Psoas muscle (tissue), 8 donors: Measurements from ENCODE around the gene RAB3IL1. TPM values are rescaled to one million over a fixed set of nuclear protein-coding genes. Genes with fewer than 3 reads are reported as not detected.

ENCODE experiments used
- ATAC-seq, 4 donors: fragments of 200-7000 bp; cut with Tn5 transposase; one replicate each; pipeline ENCODE4 v1.9.1; 2020; ENCODE audit warnings: moderate library complexity in 3 of 4, mild to moderate bottlenecking in 2 of 4
- DNase-seq, 2 donors: peaks; one replicate each; pipeline ENCODE4 v3.0.0-alpha.2; 2020
- H3K27ac ChIP-seq: fragments of 200-600 bp; one replicate; pipeline ENCODE4 v1.8.0; 2022
- H3K27me3 ChIP-seq, 3 donors: fragments of 200-600 bp in 1 of 3; one replicate each; pipeline versions ENCODE4 v1.6.1 to v1.8.0; 2013 to 2022; ENCODE audit warnings: low read length in 2 of 3, mild to moderate bottlenecking in 2 of 3, moderate library complexity in 1 of 3; ENCODE audit not compliant: insufficient read depth in 3 of 3
- H3K36me3 ChIP-seq, 2 donors: fragments of 200-600 bp in 1 of 2; one replicate each; pipeline versions ENCODE4 v1.6.1 to v1.8.0; 2013 to 2022; ENCODE audit warnings: low read depth in 1 of 2, mild to moderate bottlenecking in 1 of 2, moderate library complexity in 1 of 2; ENCODE audit not compliant: insufficient read depth in 1 of 2
- H3K4me1 ChIP-seq: fragments of 200-600 bp; one replicate; pipeline ENCODE4 v1.8.0; 2022
- H3K4me3 ChIP-seq: fragments of 200-600 bp; one replicate; pipeline ENCODE4 v1.8.0; 2022; ENCODE audit warnings: mild to moderate bottlenecking
- H3K9me3 ChIP-seq: fragments of 200-600 bp; one replicate; pipeline ENCODE4 v1.8.0; 2022
- CTCF ChIP-seq: fragments of 200-600 bp; IDR thresholded peaks from one replicate; pipeline ENCODE4 v1.8.0; 2022; ENCODE audit warnings: antibody characterized with exemption
- WGBS, 3 donors: extraction: QIAGEN DNeasy Blood & Tissue Kit; methylation state at CpG; one replicate each; pipeline versions ENCODE4 v1.1.6 to v1.1.7; 2013; 5-methylcytosine and 5-hydroxymethylcytosine counted together
- intact Hi-C, 2 donors: fragments of 100-400 bp; cut with DNase I; formaldehyde crosslinking; loops; one replicate each; pipeline versions ENCODE4 v1.11.0 to v1.14.2; 2022
- polyA plus RNA-seq, 3 donors: library from polyadenylated mRNA; stranded (reverse); fragments of 200-250 nt; gene quantifications; one replicate each; pipeline ENCODE4 v1.2.3, GENCODE V29; 2013
- total RNA-seq, 4 donors: library from RNA; stranded (reverse); fragmentation: NEBNext Ultra II Directional in 2 of 4; extraction: Animal tissue kit (Norgen Biotek cat#: 25700) in 2 of 4; gene quantifications; one replicate each; pipeline versions ENCODE4 v1.2.1 to v1.2.4, GENCODE V29; 2021 to 2023
- donor health status: healthy with polysubstance abuse.
- donor health status: DM: no; HTN: no; CAD: no; lungs with moderate emphysema.
- donor health status: Bipolar disorder and iron deficiency.
- donor health status: healthy.
- donor health status: DM: yes; HTN: yes; CAD: no.
- donor health status: DM: no; HTN: no; CAD: no.
- donor health status: DM: no; HTN: no; CAD: no.
- donor health status: DM: yes; HTN: yes; CAD: no.

RAB3IL1 gene
- total and polyA plus RNA-seq, 7 donors: 1.7 to 5.9 (median 4.9) TPM

- ATAC-seq (peak in 2 of 4 donors; percentile 18 to 32), DNase-seq (no peak)
- peaks cover 0 to 12% (median 0%) of the 10 kb centered on the region in 3 donors for H3K27me3 ChIP-seq
- H3K9me3 ChIP-seq: no peaks in the 10 kb centered on the region
- intact Hi-C loops: no loop called here
- no peak overlapping the region for H3K4me3 ChIP-seq
- no peaks in the 10 kb centered on the region for H3K4me1 ChIP-seq
- 39 to 59% (median 44%) methylated on average over 24 of the region's 24 CpGs for WGBS, 3 donors
- no peak overlapping the region for H3K27ac ChIP-seq
- no peak for TF ChIP-seq CTCF
- no peaks in the 10 kb centered on the region for H3K36me3 ChIP-seq
These were observed 66.1 kb downstream of the RAB3IL1 start for GRCh38 chr11:61851113-61851899.

- Histone ChIP-seq H3K4me3 (no peak overlapping the region), H3K9me3 (no peaks in the 10 kb centered on the region), H3K27me3 (peaks cover 0 to 12% (median 0%) of the 10 kb centered on the region in 3 donors), H3K36me3 (no peaks in the 10 kb centered on the region), H3K4me1 (no peaks in the 10 kb centered on the region), H3K27ac (no peak overlapping the region)
- intact Hi-C loops: no loop called here
- whole genome bisulfite sequencing, 3 donors: 27 to 37% (median 28%) methylated on average over 7 of the region's 7 CpGs
- no peak for TF ChIP-seq CTCF
- DNase-seq (no peak), ATAC-seq (no peak)
These were observed 66.7 kb downstream of the RAB3IL1 start for GRCh38 chr11:61850687-61851086.

GRCh38 chr11:61848631-61849030 is 68.7 kb downstream of the RAB3IL1 start:
- 93 to 95% (median 94%) methylated on average over 9 of the region's 9 CpGs for WGBS, 3 donors
- TF ChIP-seq CTCF: no peak
- H3K27ac ChIP-seq: no peak overlapping the region
- H3K9me3 ChIP-seq: no peaks in the 10 kb centered on the region
- no peak overlapping the region for H3K4me3 ChIP-seq
- no peaks in the 10 kb centered on the region for H3K36me3 ChIP-seq
- intact Hi-C loops: no loop called here
- ATAC-seq: no peak
- peaks cover 0 to 12% (median 0%) of the 10 kb centered on the region in 3 donors for H3K27me3 ChIP-seq
- DNase-seq: no peak
- no peaks in the 10 kb centered on the region for H3K4me1 ChIP-seq

- no peak overlapping the region for H3K27ac ChIP-seq
- H3K4me3 ChIP-seq: no peak overlapping the region
- no peaks in the 10 kb centered on the region for H3K36me3 ChIP-seq
- 82 to 89% (median 88%) methylated on average over 18 of the region's 18 CpGs for WGBS, 3 donors
- no peaks in the 10 kb centered on the region for H3K4me1 ChIP-seq
- TF ChIP-seq CTCF: no peak
- peaks cover 0 to 12% (median 0%) of the 10 kb centered on the region in 3 donors for H3K27me3 ChIP-seq
- intact Hi-C loops: no loop called here
- DNase-seq: no peak
- ATAC-seq: no peak
- H3K9me3 ChIP-seq: no peaks in the 10 kb centered on the region
These were observed 69.3 kb downstream of the RAB3IL1 start for GRCh38 chr11:61847914-61848581.

Other genes with a start within 250 kb of the RAB3IL1 start
- gene DAGLA, start 237.2 kb downstream of the RAB3IL1 start, total RNA-seq: 1 to 10 TPM; 1.9 to 5.1 (median 3.3) TPM
- gene DAGLA, start 237.2 kb downstream of the RAB3IL1 start, polyA plus RNA-seq: 1 to 10 TPM in 2 of 3 donors, under 1 TPM in 1; 0.57 to 2.1 (median 1.7) TPM
- gene MYRF, start 164.9 kb downstream of the RAB3IL1 start, total RNA-seq: under 1 TPM in 3 of 4 donors, not detected in 1; 0.15 to 0.24 (median 0.24) TPM
- gene MYRF, start 164.9 kb downstream of the RAB3IL1 start, polyA plus RNA-seq: under 1 TPM; 0.01 to 0.08 (median 0.08) TPM
- gene TMEM258, start 125.0 kb downstream of the RAB3IL1 start, total RNA-seq: 10 to 100 TPM; 76.0 to 93.2 (median 80.9) TPM
- 100 to 1,000 TPM; 152 to 177 (median 159) TPM for gene TMEM258, start 125.0 kb downstream of the RAB3IL1 start, polyA plus RNA-seq
- gene FEN1, start 124.7 kb downstream of the RAB3IL1 start, total RNA-seq: 10 to 100 TPM in 2 of 4 donors, 1 to 10 TPM in 2; 5.7 to 10.5 (median 8.5) TPM
- 10 to 100 TPM; 10.3 to 30.3 (median 17.1) TPM for gene FEN1, start 124.7 kb downstream of the RAB3IL1 start, polyA plus RNA-seq
- gene FADS1, start 100.6 kb downstream of the RAB3IL1 start, total RNA-seq: 10 to 100 TPM; 13.7 to 93.2 (median 20.6) TPM
- 10 to 100 TPM in 2 of 3 donors, 1 to 10 TPM in 1; 8.6 to 70.8 (median 16.9) TPM for gene FADS1, start 100.6 kb downstream of the RAB3IL1 start, polyA plus RNA-seq
- 1 to 10 TPM; 3.3 to 8.4 (median 6.0) TPM for gene FADS2, start 89.3 kb downstream of the RAB3IL1 start, total RNA-seq
- 1 to 10 TPM; 2.2 to 5.5 (median 3.6) TPM for gene FADS2, start 89.3 kb downstream of the RAB3IL1 start, polyA plus RNA-seq
- 100 to 1,000 TPM in 1 of 4 donors, 10 to 100 TPM in 3; 49.3 to 247 (median 57.9) TPM for gene FADS3, start 26.0 kb downstream of the RAB3IL1 start, total RNA-seq
- 100 to 1,000 TPM in 1 of 3 donors, 10 to 100 TPM in 2; 26.5 to 392 (median 50.9) TPM for gene FADS3, start 26.0 kb downstream of the RAB3IL1 start, polyA plus RNA-seq
- gene BEST1, start 32.8 kb upstream of the RAB3IL1 start, total RNA-seq: 1 to 10 TPM in 2 of 4 donors, under 1 TPM in 2; 0.81 to 2.1 (median 1.2) TPM
- 1 to 10 TPM; 1.3 to 9.8 (median 1.5) TPM for gene BEST1, start 32.8 kb upstream of the RAB3IL1 start, polyA plus RNA-seq
- 1,000 to 10,000 TPM; 2,269 to 5,499 (median 3,297) TPM for gene FTH1, start 50.1 kb upstream of the RAB3IL1 start, total RNA-seq
- gene FTH1, start 50.1 kb upstream of the RAB3IL1 start, polyA plus RNA-seq: over 10,000 TPM in 1 of 3 donors, 1,000 to 10,000 TPM in 2; 2,316 to 16,176 (median 3,132) TPM
- 10 to 100 TPM; 11.0 to 20.1 (median 12.5) TPM for gene INCENP, start 206.4 kb upstream of the RAB3IL1 start, total RNA-seq
- gene INCENP, start 206.4 kb upstream of the RAB3IL1 start, polyA plus RNA-seq: 10 to 100 TPM in 1 of 3 donors, 1 to 10 TPM in 2; 4.8 to 19.0 (median 4.9) TPM